ENCODE results near the gene RUNX2.

GRCh38 chr6:45552536-45552935 lies 224.4 kb downstream of the RUNX2 start:
- TF ChIP-seq, protein P1, sequence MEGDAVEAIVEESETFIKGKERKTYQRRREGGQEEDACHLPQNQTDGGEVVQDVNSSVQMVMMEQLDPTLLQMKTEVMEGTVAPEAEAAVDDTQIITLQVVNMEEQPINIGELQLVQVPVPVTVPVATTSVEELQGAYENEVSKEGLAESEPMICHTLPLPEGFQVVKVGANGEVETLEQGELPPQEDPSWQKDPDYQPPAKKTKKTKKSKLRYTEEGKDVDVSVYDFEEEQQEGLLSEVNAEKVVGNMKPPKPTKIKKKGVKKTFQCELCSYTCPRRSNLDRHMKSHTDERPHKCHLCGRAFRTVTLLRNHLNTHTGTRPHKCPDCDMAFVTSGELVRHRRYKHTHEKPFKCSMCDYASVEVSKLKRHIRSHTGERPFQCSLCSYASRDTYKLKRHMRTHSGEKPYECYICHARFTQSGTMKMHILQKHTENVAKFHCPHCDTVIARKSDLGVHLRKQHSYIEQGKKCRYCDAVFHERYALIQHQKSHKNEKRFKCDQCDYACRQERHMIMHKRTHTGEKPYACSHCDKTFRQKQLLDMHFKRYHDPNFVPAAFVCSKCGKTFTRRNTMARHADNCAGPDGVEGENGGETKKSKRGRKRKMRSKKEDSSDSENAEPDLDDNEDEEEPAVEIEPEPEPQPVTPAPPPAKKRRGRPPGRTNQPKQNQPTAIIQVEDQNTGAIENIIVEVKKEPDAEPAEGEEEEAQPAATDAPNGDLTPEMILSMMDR (IDR thresholded peaks at IDR 0.05 in 4 of 5, conservative IDR thresholded peaks at IDR 0.05 in 1 of 5) = no peak
- no peak for TF ChIP-seq POLR2A (IDR thresholded peaks at IDR 0.05)

Data from gastrocnemius medialis (tissue), 4 donors.